ENCODE measurements around the gene GAS1.

DNA sequence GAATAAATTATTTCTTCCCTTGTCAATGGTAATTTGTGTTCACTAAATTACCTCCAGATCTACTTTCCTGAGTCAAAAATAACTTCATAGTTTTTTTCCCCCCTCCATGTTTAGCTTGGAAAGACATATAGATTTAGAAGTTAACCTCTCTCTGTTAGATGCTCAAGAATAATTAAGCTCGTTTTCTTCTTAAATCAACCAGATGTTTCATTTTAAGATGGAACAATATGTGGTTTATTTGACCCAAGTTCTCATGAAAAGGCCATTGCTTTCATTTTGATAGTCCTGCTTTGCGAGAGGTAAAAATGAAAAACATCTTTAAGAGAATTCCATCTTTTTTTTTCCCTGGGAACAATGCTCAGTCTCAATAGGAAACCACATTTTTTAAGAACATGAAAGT, 27.7 kb upstream of the GAS1 start:
- no peak for TF ChIP-seq ZBTB33 (IDR thresholded peaks at IDR 0.05; ENCODE audit: extremely low read depth, insufficient replicate concordance, low read length)
- TF ChIP-seq EGR1 (IDR thresholded peaks at IDR 0.05; ENCODE audit: low read depth) = no peak
- TF ChIP-seq EZH2 (IDR thresholded peaks at IDR 0.05) = no peak

All from HCT116 (cell line).